Keratinocyte (primary cell): ENCODE results near the gene RELL2. TPM values are rescaled to one million over a fixed set of nuclear protein-coding genes. Genes with fewer than 3 reads are reported as not detected.
A peak's percentile ranks its signal among the peaks of the same experiment; 100 is the strongest.

Source experiments
- DNase-seq: peaks from one replicate; pipeline ENCODE4 v3.0.0-alpha.2; 2011; ENCODE audit warnings: low read depth, missing footprints, low spot score
- FAIRE-seq: peaks from 2 replicates; lab custom pipeline; 2011; peaks lifted over from hg19 to GRCh38; lab: Jason Lieb, UNC
- H2AFZ ChIP-seq: 2 replicates; pipeline ENCODE4 v1.6.0; 2012; ENCODE audit warnings: low read length, control low read depth, inconsistent platforms; ENCODE audit not compliant: control insufficient read depth
- H3K27ac ChIP-seq: 2 replicates; pipeline ENCODE4 v1.5.1; 2011; ENCODE audit warnings: low read length; ENCODE audit not compliant: control insufficient read depth, insufficient read depth
- H3K27me3 ChIP-seq: 3 replicates; pipeline ENCODE4 v1.6.0; 2011; ENCODE audit warnings: low read length; ENCODE audit not compliant: control insufficient read depth, insufficient read depth; ENCODE audit errors: extremely low read depth
- H3K36me3 ChIP-seq, 2 experiments: 2 replicates in 1 of 2; 3 replicates in 1 of 2; pipeline ENCODE4 v1.5.1; 2011; ENCODE audit warnings: low read length in 2 of 2, mild to moderate bottlenecking in 1 of 2; ENCODE audit not compliant: control insufficient read depth in 2 of 2, insufficient read depth in 2 of 2; ENCODE audit errors: extremely low read depth in 1 of 2
- H3K4me1 ChIP-seq: 3 replicates; pipeline ENCODE4 v1.5.1; 2011; ENCODE audit warnings: low read length; ENCODE audit not compliant: control insufficient read depth, insufficient read depth; ENCODE audit errors: extremely low read depth
- H3K4me2 ChIP-seq: 3 replicates; pipeline ENCODE4 v1.6.0; 2011; ENCODE audit warnings: low read depth, low read length; ENCODE audit not compliant: control insufficient read depth, insufficient read depth; ENCODE audit errors: extremely low read depth
- H3K4me3 ChIP-seq, 3 experiments: fragments of 200-600 bp in 1 of 3; sonication (generic) in 1 of 3; 2 replicates in 2 of 3; 3 replicates in 1 of 3; pipeline ENCODE4 v1.5.1; 2011 to 2016; ENCODE audit warnings: low read length in 3 of 3, mild to moderate bottlenecking in 3 of 3, control low read depth in 2 of 3, inconsistent platforms in 1 of 3, low read depth in 1 of 3, mixed read lengths in 1 of 3, mixed run types in 1 of 3, moderate library complexity in 1 of 3; ENCODE audit not compliant: control insufficient read depth in 2 of 3, insufficient read depth in 2 of 3; ENCODE audit errors: extremely low read depth in 1 of 3
- H3K79me2 ChIP-seq: 2 replicates; pipeline ENCODE4 v1.6.0; 2012; ENCODE audit warnings: low read length; ENCODE audit not compliant: control insufficient read depth, insufficient read depth
- H3K9ac ChIP-seq: 3 replicates; pipeline ENCODE4 v1.6.0; 2011; ENCODE audit warnings: low read length; ENCODE audit not compliant: control insufficient read depth, insufficient read depth; ENCODE audit errors: extremely low read depth
- H3K9me1 ChIP-seq: 3 replicates; pipeline ENCODE4 v1.6.0; 2011; ENCODE audit warnings: low read length; ENCODE audit not compliant: control insufficient read depth, insufficient read depth; ENCODE audit errors: extremely low read depth
- H3K9me3 ChIP-seq: 2 replicates; pipeline ENCODE4 v1.5.1; 2012; ENCODE audit warnings: low read depth, low read length; ENCODE audit not compliant: control insufficient read depth
- H4K20me1 ChIP-seq: 3 replicates; pipeline ENCODE4 v1.6.0; 2011; ENCODE audit warnings: low read length; ENCODE audit not compliant: control insufficient read depth, insufficient read depth; ENCODE audit errors: extremely low read depth
- EZH2 ChIP-seq: IDR thresholded peaks from one replicate; pipeline ENCODE4 v1.6.1; 2012; ENCODE audit warnings: inconsistent platforms, mild to moderate bottlenecking, low read length, moderate library complexity
- dilution Hi-C: fragments of 300-500 bp; cut with MboI; formaldehyde crosslinking; loops from one replicate; pipeline ENCODE4 v1.7.0; 2020; ENCODE audit warnings: low sequenced_read_pairs; ENCODE audit not compliant: extremely low pct_ligation_motif_present
- polyA plus RNA-seq, 5 experiments: library from polyadenylated mRNA; depleted of rRNA in 3 of 5; stranded (reverse) in 3 of 5; stranded (forward) in 1 of 5; unstranded in 1 of 5; fragments of >200 nt; gene quantifications; 1 replicate in 1 of 5; 2 replicates in 3 of 5; 3 replicates in 1 of 5; pipeline versions ENCODE4 v1.2.1 to v1.2.3, GENCODE V29; 2011 to 2012; ENCODE audit warnings: missing spikeins in 2 of 5, low read depth in 1 of 5, low replicate concordance in 1 of 5
- TF ChIP-seq, protein P1 (sequence below), 3 experiments: IDR thresholded peaks in 1 of 3; conservative IDR thresholded peaks in 1 of 3; optimal IDR thresholded peaks in 1 of 3; 2 replicates in 2 of 3; 3 replicates in 1 of 3; pipeline versions ENCODE3 to v1.5.1; 2011; ENCODE audit warnings: low read length in 3 of 3, mild to moderate bottlenecking in 3 of 3, moderate library complexity in 2 of 3, control low read depth in 1 of 3, inconsistent platforms in 1 of 3; ENCODE audit not compliant: insufficient read depth in 2 of 3; ENCODE audit errors: extremely low read depth in 1 of 3

RELL2 gene
- polyA plus RNA-seq, 1 donor (not counting 4 experiments of a cell fraction or from before 2014, with no cell fraction given): 8.9 TPM

GRCh38 chr5:141680751-141681201 lies 44.0 kb downstream of the RELL2 start:
- Histone ChIP-seq H4K20me1 (no peaks in the 10 kb centered on the region), H3K9me3 (no peaks in the 10 kb centered on the region), H3K36me3 (no peaks in the 10 kb centered on the region), H3K27me3 (no peaks in the 10 kb centered on the region), H3K4me2 (peak overlapping the region; percentile 72), H3K9me1 (no peaks in the 10 kb centered on the region), H3K9ac (peak overlapping the region; percentile 66), H3K79me2 (no peaks in the 10 kb centered on the region), H3K27ac (peak overlapping the region; percentile 51), H3K4me1 (peaks cover 19% of the 10 kb centered on the region), H2AFZ (peak overlapping the region; percentile 32), H3K4me3 (peak overlapping the region in 1 of 3 experiments; percentile 33)
- dilution Hi-C loops: no loop called here
- DNase-seq (no peak), FAIRE-seq (peak; percentile 60)
- TF ChIP-seq, protein P1, sequence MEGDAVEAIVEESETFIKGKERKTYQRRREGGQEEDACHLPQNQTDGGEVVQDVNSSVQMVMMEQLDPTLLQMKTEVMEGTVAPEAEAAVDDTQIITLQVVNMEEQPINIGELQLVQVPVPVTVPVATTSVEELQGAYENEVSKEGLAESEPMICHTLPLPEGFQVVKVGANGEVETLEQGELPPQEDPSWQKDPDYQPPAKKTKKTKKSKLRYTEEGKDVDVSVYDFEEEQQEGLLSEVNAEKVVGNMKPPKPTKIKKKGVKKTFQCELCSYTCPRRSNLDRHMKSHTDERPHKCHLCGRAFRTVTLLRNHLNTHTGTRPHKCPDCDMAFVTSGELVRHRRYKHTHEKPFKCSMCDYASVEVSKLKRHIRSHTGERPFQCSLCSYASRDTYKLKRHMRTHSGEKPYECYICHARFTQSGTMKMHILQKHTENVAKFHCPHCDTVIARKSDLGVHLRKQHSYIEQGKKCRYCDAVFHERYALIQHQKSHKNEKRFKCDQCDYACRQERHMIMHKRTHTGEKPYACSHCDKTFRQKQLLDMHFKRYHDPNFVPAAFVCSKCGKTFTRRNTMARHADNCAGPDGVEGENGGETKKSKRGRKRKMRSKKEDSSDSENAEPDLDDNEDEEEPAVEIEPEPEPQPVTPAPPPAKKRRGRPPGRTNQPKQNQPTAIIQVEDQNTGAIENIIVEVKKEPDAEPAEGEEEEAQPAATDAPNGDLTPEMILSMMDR (optimal IDR thresholded peaks at IDR 0.05 in 1 of 3, IDR thresholded peaks at IDR 0.05 in 1 of 3, conservative IDR thresholded peaks at IDR 0.05 in 1 of 3; ENCODE audit: extremely low read depth in 1 of 3, insufficient read depth in 2 of 3, low read length in 3 of 3): no peak
- no peak for TF ChIP-seq EZH2

- peak overlapping the region; percentile 66 for H3K9ac ChIP-seq
- H3K36me3 ChIP-seq: no peaks in the 10 kb centered on the region
These were observed 44.5 kb downstream of the RELL2 start for GRCh38 chr5:141681295-141681694.

More at GRCh38 chr5:141681295-141681694, 44.5 kb downstream of the RELL2 start:
- Histone ChIP-seq H4K20me1 (no peaks in the 10 kb centered on the region), H3K9me1 (no peaks in the 10 kb centered on the region), H3K9me3 (no peaks in the 10 kb centered on the region), H3K27me3 (no peaks in the 10 kb centered on the region), H2AFZ (peak overlapping the region; percentile 55), H3K79me2 (no peaks in the 10 kb centered on the region), H3K27ac (peak overlapping the region; percentile 51), H3K4me3 (peak overlapping the region in 2 of 3 experiments; percentile 31 to 33), H3K4me1 (peaks cover 19% of the 10 kb centered on the region), H3K4me2 (peak overlapping the region; percentile 72)
- TF ChIP-seq, protein P1 (optimal IDR thresholded peaks at IDR 0.05 in 1 of 3, IDR thresholded peaks at IDR 0.05 in 1 of 3, conservative IDR thresholded peaks at IDR 0.05 in 1 of 3; ENCODE audit: extremely low read depth in 1 of 3, insufficient read depth in 2 of 3, low read length in 3 of 3): no peak
- TF ChIP-seq EZH2: no peak
- DNase-seq (no peak), FAIRE-seq (no peak)
- dilution Hi-C loops: no loop called here
